SK-N-SH treated with all-trans-retinoic acid at 6 μM for 48 hours (cell line): Measurements from ENCODE around the gene PLCB1.

ENCODE experiments used
- ATAC-seq: fragments of 200-7000 bp; cut with Tn5 transposase; 3 replicates; pipeline ENCODE4 v1.9.1; 2020; ENCODE audit warnings: mild to moderate bottlenecking, moderate library complexity
- BACH2 ChIP-seq: fragments of 250-450 bp; sonication (Bioruptor Pico); IDR thresholded peaks from 2 replicates; pipeline ENCODE4 v1.9.0; 2021; ENCODE audit warnings: mild to moderate bottlenecking, borderline replicate concordance
- CREB5 ChIP-seq: fragments of 250-450 bp; sonication (Bioruptor Pico); IDR thresholded peaks from 2 replicates; pipeline ENCODE4 v1.5.1; 2020; ENCODE audit warnings: low read depth, mild to moderate bottlenecking, moderate library complexity
- CSDC2 ChIP-seq: fragments of 250-450 bp; sonication (Bioruptor Pico); IDR thresholded peaks from 2 replicates; pipeline ENCODE4 v1.5.0; 2020; ENCODE audit warnings: mild to moderate bottlenecking, moderate library complexity
- CSRNP3 ChIP-seq: fragments of 250-450 bp; sonication (Bioruptor Pico); IDR thresholded peaks from 2 replicates; pipeline ENCODE4 v1.5.1; 2021; ENCODE audit warnings: mild to moderate bottlenecking, moderate library complexity
- ESRRG ChIP-seq: fragments of 250-450 bp; sonication (Bioruptor Pico); IDR thresholded peaks from 2 replicates; pipeline ENCODE4 v1.6.1; 2021; ENCODE audit warnings: mild to moderate bottlenecking
- GLIS3 ChIP-seq: fragments of 250-450 bp; sonication (Bioruptor Pico); IDR thresholded peaks from 2 replicates; pipeline ENCODE4 v1.5.0; 2020; ENCODE audit warnings: mild to moderate bottlenecking, moderate library complexity
- ISL1 ChIP-seq: fragments of 250-450 bp; sonication (Bioruptor Pico); IDR thresholded peaks from 2 replicates; pipeline ENCODE4 v2.1.2; 2022; ENCODE audit warnings: mild to moderate bottlenecking, moderate library complexity
- OSR1 ChIP-seq: fragments of 250-450 bp; sonication (Bioruptor Pico); IDR thresholded peaks from 2 replicates; pipeline ENCODE4 v1.8.0; 2022; ENCODE audit warnings: moderate library complexity, mild to moderate bottlenecking, inconsistent platforms
- PATZ1 ChIP-seq: fragments of 250-450 bp; sonication (Bioruptor Pico); IDR thresholded peaks from 2 replicates; pipeline ENCODE4 v1.8.0; 2020; ENCODE audit warnings: mild to moderate bottlenecking, moderate library complexity, borderline replicate concordance
- POU6F1 ChIP-seq: fragments of 250-450 bp; sonication (Bioruptor Pico); IDR thresholded peaks from 2 replicates; pipeline ENCODE4 v1.8.0; 2021; ENCODE audit warnings: low read depth, mild to moderate bottlenecking, moderate library complexity, borderline replicate concordance
- PPARA ChIP-seq: fragments of 250-450 bp; sonication (Bioruptor Pico); IDR thresholded peaks from 2 replicates; pipeline ENCODE4 v1.5.0; 2020; ENCODE audit warnings: mild to moderate bottlenecking, borderline replicate concordance
- RARB ChIP-seq: fragments of 250-450 bp; sonication (Bioruptor Pico); IDR thresholded peaks from 2 replicates; pipeline ENCODE4 v1.8.0; 2021; ENCODE audit warnings: mild to moderate bottlenecking, moderate library complexity
- TOX ChIP-seq: fragments of 250-450 bp; sonication (Bioruptor Pico); IDR thresholded peaks from 2 replicates; pipeline ENCODE4 v1.8.0; 2021; ENCODE audit warnings: mild to moderate bottlenecking, moderate library complexity, borderline replicate concordance
- TSHZ2 ChIP-seq: fragments of 250-450 bp; sonication (Bioruptor Pico); IDR thresholded peaks from 2 replicates; pipeline ENCODE4 v1.5.0; 2020; ENCODE audit warnings: mild to moderate bottlenecking, moderate library complexity
- ZC3H10 ChIP-seq: fragments of 250-450 bp; sonication (Bioruptor Pico); IDR thresholded peaks from 2 replicates; pipeline ENCODE4 v1.5.1; 2021; ENCODE audit warnings: mild to moderate bottlenecking, moderate library complexity
- ZFP3 ChIP-seq: fragments of 250-450 bp; sonication (Bioruptor Pico); IDR thresholded peaks from 2 replicates; pipeline ENCODE4 v1.5.0; 2020; ENCODE audit warnings: mild to moderate bottlenecking, moderate library complexity
- ZFP30 ChIP-seq: fragments of 450-650 bp; formaldehyde crosslinking; IDR thresholded peaks from 2 replicates; pipeline ENCODE4 v1.5.0; 2022; ENCODE audit warnings: mild to moderate bottlenecking, moderate library complexity
- ZNF565 ChIP-seq: fragments of 450-650 bp; formaldehyde crosslinking; conservative IDR thresholded peaks from 2 replicates; pipeline ENCODE4 v1.5.0; 2020; ENCODE audit warnings: low read depth, mild to moderate bottlenecking, moderate library complexity
- ZNF70 ChIP-seq: fragments of 450-650 bp; formaldehyde crosslinking; IDR thresholded peaks from 2 replicates; pipeline ENCODE4 v1.5.0; 2020; ENCODE audit warnings: mild to moderate bottlenecking, moderate library complexity
- ZNF8 ChIP-seq: fragments of 450-650 bp; formaldehyde crosslinking; IDR thresholded peaks from 2 replicates; pipeline ENCODE4 v1.5.0; 2020; ENCODE audit warnings: mild to moderate bottlenecking, moderate library complexity

The PLCB1 gene

GRCh38 chr20:8335495-8336195, 203.6 kb downstream of the PLCB1 start:
- TF ChIP-seq ESRRG = no peak
- TF ChIP-seq RARB (CRISPR knock-in tag) = no peak
- no peak for TF ChIP-seq ZNF8 (CRISPR knock-in tag)
- no peak for TF ChIP-seq ZNF70
- TF ChIP-seq POU6F1 (CRISPR knock-in tag) = no peak
- TF ChIP-seq, all 23 proteins: peak for 0

GRCh38 chr20:8339349-8339748, 207.3 kb downstream of the PLCB1 start:
- ATAC-seq = no peak
- TF ChIP-seq CSRNP3 (CRISPR knock-in tag) (no peak), ZNF565 (CRISPR knock-in tag) (no peak), ZNF70 (no peak), CSDC2 (no peak)

More at GRCh38 chr20:8335495-8336195, 203.6 kb downstream of the PLCB1 start:
- ATAC-seq = no peak

GRCh38 chr20:8342391-8342790, 210.3 kb downstream of the PLCB1 start:
- no peak for ATAC-seq

GRCh38 chr20:8344106-8344505, 212.0 kb downstream of the PLCB1 start:
- no peak for ATAC-seq

More at GRCh38 chr20:8342391-8342790, 210.3 kb downstream of the PLCB1 start:
- no peak for TF ChIP-seq CREB5 (CRISPR knock-in tag)
- no peak for TF ChIP-seq ISL1 (CRISPR knock-in tag)

More at GRCh38 chr20:8344106-8344505, 212.0 kb downstream of the PLCB1 start:
- TF ChIP-seq ZNF565 (CRISPR knock-in tag) (no peak), GLIS3 (no peak), CREB5 (CRISPR knock-in tag) (no peak), TOX (CRISPR knock-in tag) (no peak), ZFP3 (CRISPR knock-in tag) (no peak), PATZ1 (no peak), TSHZ2 (CRISPR knock-in tag) (no peak), ZC3H10 (no peak), POU6F1 (CRISPR knock-in tag) (no peak), ZFP30 (CRISPR knock-in tag) (no peak), ZNF8 (CRISPR knock-in tag) (no peak), RARB (CRISPR knock-in tag) (no peak), BACH2 (no peak), OSR1 (no peak), CSDC2 (no peak), PPARA (CRISPR knock-in tag) (no peak)
- TF ChIP-seq, all 23 proteins: peak for 0
